ENCODE data around the gene RHOJ. TPM values are rescaled to one million over a fixed set of nuclear protein-coding genes. Genes with fewer than 3 reads are reported as not detected.

Gene RHOJ
- total and polyA plus RNA-seq, 2 of the 8 experiments (the other 6 are each of a cell fraction or from before 2014, with no cell fraction given): 0.11 TPM; not detected in 1

DNA sequence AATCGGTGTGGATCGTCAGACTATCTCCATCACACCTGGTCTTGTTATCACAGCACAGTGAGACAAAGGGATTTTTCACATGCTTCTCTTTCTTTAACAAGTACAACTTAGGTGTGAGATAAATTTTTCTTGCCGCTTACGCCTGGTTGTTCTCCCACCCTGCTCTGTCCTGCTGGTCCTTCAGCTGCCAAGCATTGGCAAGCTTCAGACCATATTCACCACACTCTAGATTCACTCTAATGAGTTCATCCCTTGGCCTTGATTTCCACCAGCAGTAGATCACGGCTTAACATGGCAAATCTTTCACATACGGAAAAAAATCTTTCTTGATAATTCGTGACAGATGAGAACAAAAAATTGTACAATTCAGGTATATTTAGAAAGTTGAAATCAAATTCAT is 33.5 kb downstream of the RHOJ start (continued):
- TF ChIP-seq SP1 (IDR thresholded peaks at IDR 0.05; ENCODE audit: low read depth, low read length) (no peak), GABPA (IDR thresholded peaks at IDR 0.05; ENCODE audit: borderline replicate concordance, insufficient read depth, low read length) (no peak), SP4 (IDR thresholded peaks at IDR 0.05; ENCODE audit: low read length) (no peak), FOSL1 (IDR thresholded peaks at IDR 0.05; ENCODE audit: insufficient read depth, low read depth, low read length) (no peak)

Measured in H1 (cell line).